Measurements from ENCODE around the gene CAMTA1.

Gene CAMTA1

GRCh38 chr1:6873298-6874015 is 88.2 kb downstream of the CAMTA1 start:
- DNase-seq (ENCODE audit: low read depth in 3 of 3) = no peak

GRCh38 chr1:6874298-6874697 is 89.0 kb downstream of the CAMTA1 start:
- DNase-seq (ENCODE audit: low read depth in 3 of 3) = no peak

GRCh38 chr1:6880951-6881690 is 95.9 kb downstream of the CAMTA1 start:
- no peak for DNase-seq (ENCODE audit: low read depth in 3 of 3)

GRCh38 chr1:6882414-6882813 is 97.2 kb downstream of the CAMTA1 start:
- no peak for DNase-seq (ENCODE audit: low read depth in 3 of 3)

- DNase-seq (ENCODE audit: low read depth in 3 of 3) = no peak
Observed at GRCh38 chr1:6884652-6885153, 99.4 kb downstream of the CAMTA1 start.

GRCh38 chr1:6885426-6885825 is 100.2 kb downstream of the CAMTA1 start:
- DNase-seq (ENCODE audit: low read depth in 3 of 3) = no peak

- no peak for DNase-seq (ENCODE audit: low read depth in 3 of 3)
Observed at GRCh38 chr1:6886523-6886922, 101.3 kb downstream of the CAMTA1 start.

- no peak for DNase-seq (ENCODE audit: low read depth in 3 of 3)
Observed at GRCh38 chr1:6888268-6888667, 103.0 kb downstream of the CAMTA1 start.

- DNase-seq (ENCODE audit: low read depth in 3 of 3) = no peak
Observed at GRCh38 chr1:6888870-6889269, 103.6 kb downstream of the CAMTA1 start.

- DNase-seq (ENCODE audit: low read depth in 3 of 3) = peak in 2 of 3 experiments; percentile 6 to 21
Observed at GRCh38 chr1:6889875-6890480, 104.7 kb downstream of the CAMTA1 start.

GRCh38 chr1:6890686-6891085 is 105.4 kb downstream of the CAMTA1 start:
- no peak for DNase-seq (ENCODE audit: low read depth in 3 of 3)

- peak in 2 of 3 experiments; percentile 16 to 54 for DNase-seq (ENCODE audit: low read depth in 3 of 3)
Observed at GRCh38 chr1:6891781-6892579, 106.7 kb downstream of the CAMTA1 start.

- no peak for DNase-seq (ENCODE audit: low read depth in 3 of 3)
Observed at GRCh38 chr1:6893388-6893787, 108.1 kb downstream of the CAMTA1 start.

- DNase-seq (ENCODE audit: low read depth in 3 of 3) = no peak
Observed at GRCh38 chr1:6897138-6897537, 111.9 kb downstream of the CAMTA1 start.

GRCh38 chr1:6898974-6899539 is 113.8 kb downstream of the CAMTA1 start:
- DNase-seq (ENCODE audit: low read depth in 3 of 3) = no peak

- no peak for DNase-seq (ENCODE audit: low read depth in 3 of 3)
Observed at GRCh38 chr1:6899621-6900020, 114.4 kb downstream of the CAMTA1 start.

- no peak for DNase-seq (ENCODE audit: low read depth in 3 of 3)
Observed at GRCh38 chr1:6902153-6902552, 116.9 kb downstream of the CAMTA1 start.

GRCh38 chr1:6904476-6905170 is 119.4 kb downstream of the CAMTA1 start:
- no peak for DNase-seq (ENCODE audit: low read depth in 3 of 3)

GRCh38 chr1:6905331-6905730 is 120.1 kb downstream of the CAMTA1 start:
- no peak for DNase-seq (ENCODE audit: low read depth in 3 of 3)

GRCh38 chr1:6905790-6906189 is 120.5 kb downstream of the CAMTA1 start:
- no peak for DNase-seq (ENCODE audit: low read depth in 3 of 3)

- DNase-seq (ENCODE audit: low read depth in 3 of 3) = no peak
Observed at GRCh38 chr1:6906783-6907182, 121.5 kb downstream of the CAMTA1 start.

All from stimulated activated CD4-positive, alpha-beta T cell treated with anti-CD3 and anti-CD28 coated beads, TNF-alpha, amount 100 ng/mL, for 24 hours (primary cell).